ENCODE results near the gene PAGE2B.
"Not testable (repeated sequence)": the region's sequence is repeated elsewhere in the genome, so short reads cannot be mapped to it uniquely, and the experiment has no call there.

Gene PAGE2B

GRCh38 chrX:55074851-55075467 is at the start of gene PAGE2B:
Gene PAGE2B, plus strand, starts transcription at chrX:55075030. Its CDS starts 1,012 bp downstream, at chrX:55076042.
- no peak for DNase-seq (ENCODE audit: low spot score)

- DNase-seq (ENCODE audit: low spot score), result no peak
Measured at GRCh38 chrX:55026143-55026542, 48.7 kb upstream of the PAGE2B start.

DNA sequence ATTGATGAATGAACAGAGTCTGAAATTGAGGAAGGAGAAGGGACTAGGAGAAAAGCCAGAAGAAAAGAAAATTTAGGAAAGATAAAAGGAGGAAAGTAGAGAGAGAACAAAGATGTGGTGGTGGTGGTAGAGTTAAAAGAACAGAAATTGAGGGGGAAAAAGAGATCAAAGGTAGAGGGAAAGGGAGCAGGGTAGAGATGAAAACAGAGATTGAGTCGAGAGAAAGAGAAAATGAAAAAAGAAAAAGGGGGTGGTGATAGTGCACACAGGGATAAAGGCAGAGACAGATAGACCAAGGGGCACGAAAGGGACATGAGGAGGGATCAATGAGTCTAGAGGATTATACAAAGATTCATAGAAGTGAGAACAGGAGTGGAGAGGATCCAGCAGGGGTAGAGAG is 48.0 kb upstream of the PAGE2B start:
- no peak for DNase-seq (ENCODE audit: low spot score)

- DNase-seq (ENCODE audit: low spot score), result no peak
Measured at GRCh38 chrX:55028040-55028439, 46.8 kb upstream of the PAGE2B start.

DNA sequence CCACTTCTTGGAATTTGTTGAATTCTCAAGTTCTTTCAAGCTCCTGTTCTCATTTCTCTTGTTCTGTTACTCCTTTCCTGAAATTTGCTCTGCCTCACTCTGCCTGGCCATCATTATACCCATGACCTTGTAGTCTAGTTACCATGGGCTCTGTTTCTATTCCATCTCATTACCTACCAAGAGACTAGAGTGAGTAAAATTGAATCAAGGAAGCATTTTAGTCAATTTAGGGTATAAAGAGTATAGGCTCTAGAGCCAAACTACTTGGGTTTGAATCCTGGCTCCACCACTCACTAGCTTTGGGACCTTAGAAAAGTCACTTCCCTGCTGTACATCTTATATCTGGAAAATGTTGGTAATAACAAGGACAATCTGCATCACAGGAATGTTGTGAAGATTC is 46.2 kb upstream of the PAGE2B start:
- DNase-seq (ENCODE audit: low spot score), result no peak

DNA sequence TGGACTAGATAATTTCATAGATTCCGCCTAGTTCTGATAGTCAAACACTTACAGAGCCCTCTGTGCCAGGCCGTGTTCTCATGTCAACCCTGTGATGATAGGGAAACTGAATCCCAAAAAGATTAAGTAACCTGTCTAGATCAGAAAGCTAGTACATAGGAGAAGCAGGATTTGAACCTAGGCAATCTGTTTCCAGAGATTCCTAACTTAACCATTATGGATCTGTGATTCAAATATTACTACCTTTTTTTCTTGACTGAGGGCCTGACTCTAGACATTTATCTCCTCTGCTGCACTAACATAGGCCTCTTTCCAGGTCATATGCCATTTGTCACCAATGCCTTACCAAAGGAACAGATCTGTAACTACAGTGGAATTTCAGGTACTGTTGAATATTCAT is 45.5 kb upstream of the PAGE2B start:
- no peak for DNase-seq (ENCODE audit: low spot score)

DNA sequence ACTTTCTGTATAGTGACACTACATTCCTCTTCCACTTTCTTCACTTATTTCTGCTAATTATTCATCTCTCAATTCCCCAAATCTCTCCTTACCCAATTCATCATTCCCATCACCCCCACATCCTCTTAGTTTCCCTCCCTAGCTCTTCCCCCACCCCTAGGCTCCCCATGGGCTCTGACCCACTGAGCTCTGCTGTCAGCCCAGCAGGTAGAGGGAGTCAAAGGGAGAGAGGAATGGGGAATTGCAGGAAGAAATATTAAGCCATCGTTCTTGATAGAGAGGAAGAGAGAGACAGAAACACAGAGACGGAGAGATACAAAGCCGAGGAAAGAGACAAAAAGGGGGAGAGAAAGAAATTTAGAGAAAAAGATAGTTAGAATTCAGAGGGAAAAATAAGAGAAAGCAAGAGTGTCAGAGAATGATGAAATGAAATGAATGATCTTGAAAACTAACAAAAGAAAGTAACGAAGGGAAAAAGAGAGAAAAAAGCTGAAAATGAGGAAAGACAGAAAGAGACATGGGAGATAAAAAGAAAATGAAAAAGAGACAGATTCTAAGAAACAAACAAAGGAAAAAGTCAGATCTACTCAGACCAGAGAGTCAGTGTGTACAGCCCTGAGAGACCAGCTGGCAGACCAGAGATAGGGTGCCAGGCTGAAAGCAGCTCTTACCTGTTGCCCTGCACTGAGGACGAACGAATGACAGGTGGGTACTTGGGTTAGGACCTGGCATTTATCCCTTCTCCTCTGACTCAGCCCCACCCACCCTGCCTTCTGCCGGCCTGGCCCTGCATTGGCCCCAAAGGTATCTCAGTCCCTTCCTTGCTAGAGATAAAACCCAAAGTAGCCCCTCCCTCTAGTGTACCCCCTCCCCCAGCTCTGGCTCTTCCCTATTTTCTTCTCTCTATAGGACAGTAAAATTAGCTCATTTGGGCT is 44.3 kb upstream of the PAGE2B start, which contains the start of gene ALAS2:
TSS of gene ALAS2 (minus strand) at position 707 of the 935 bp plus-strand sequence. CDS start 4,977 bp downstream, outside the sequence.
- no peak for DNase-seq (ENCODE audit: low spot score)

DNA sequence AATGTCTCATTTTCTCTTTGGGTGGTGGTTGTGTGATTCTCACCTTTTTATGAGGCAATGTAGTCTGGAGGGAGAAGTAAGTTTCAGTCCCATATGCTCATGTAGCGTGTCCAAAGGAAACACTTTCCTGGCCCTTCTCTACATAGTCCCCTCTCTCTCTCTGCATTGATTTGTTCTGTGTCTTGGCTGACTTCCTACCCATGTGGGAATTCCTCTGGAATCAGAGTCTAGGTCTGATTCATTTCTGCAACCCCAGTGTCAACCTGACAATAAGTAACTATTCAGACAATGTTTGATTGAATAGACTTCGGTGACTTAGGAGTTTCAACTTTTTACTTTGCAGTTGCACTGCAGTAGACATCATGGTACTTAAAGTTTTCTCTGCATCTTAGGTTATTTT is 41.4 kb upstream of the PAGE2B start:
- DNase-seq (ENCODE audit: low spot score), result no peak

- DNase-seq (ENCODE audit: low spot score), result no peak
Measured at GRCh38 chrX:55039471-55039870, 35.4 kb upstream of the PAGE2B start.

- no peak for DNase-seq (ENCODE audit: low spot score)
Measured at GRCh38 chrX:55041514-55041913, 33.3 kb upstream of the PAGE2B start.

- not testable (repeated sequence) for DNase-seq (ENCODE audit: low spot score)
Measured at GRCh38 chrX:55050599-55050998, 24.2 kb upstream of the PAGE2B start.

GRCh38 chrX:55056820-55057674 is 17.8 kb upstream of the PAGE2B start:
- no peak for DNase-seq (ENCODE audit: low spot score)

DNA sequence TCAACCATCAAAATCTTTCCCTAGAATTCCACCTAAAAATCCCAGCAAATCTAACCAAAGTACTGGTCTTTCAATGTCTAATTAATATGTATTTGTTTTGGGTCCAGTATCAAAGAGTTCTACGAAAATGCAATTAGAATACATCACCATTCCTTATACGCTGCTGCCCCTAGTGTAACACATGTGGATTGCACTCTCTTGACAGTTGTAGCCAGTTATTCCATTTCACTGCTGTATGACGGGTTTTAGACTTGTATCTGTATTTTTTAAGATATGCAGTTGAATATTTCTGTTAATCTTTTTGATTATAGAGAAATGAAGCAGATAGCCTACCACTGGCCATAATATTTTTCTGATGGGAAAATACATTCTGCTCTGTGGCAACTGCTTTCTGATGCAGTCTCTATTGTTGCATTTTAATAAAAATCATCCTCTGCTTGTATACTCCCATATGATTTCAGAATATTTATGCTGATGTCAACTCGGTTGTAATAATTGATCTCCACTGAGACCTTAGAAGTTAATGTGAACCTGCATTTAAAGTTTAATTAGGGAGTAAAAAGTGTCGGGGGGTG is 17.1 kb upstream of the PAGE2B start:
- DNase-seq (ENCODE audit: low spot score), result peak; percentile 5

DNA sequence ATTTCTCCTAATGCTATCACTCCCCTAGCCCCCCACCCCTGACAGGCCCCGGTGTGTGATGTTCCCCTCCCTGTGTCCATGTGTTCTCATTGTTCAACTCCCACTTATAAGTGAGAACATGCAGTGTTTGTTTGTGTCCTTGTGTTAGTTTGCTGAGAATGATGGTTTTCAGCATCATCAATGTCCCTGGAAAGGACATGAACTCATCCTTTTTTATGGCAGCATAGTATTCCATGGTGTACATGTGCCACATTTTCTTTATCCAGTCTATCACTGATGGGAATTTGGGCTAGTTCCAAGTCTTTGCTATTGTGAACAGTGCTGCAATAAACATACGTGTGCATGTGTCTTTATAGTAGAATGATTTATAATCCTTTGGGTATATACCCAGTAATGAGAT is 7.7 kb upstream of the PAGE2B start:
- DNase-seq (ENCODE audit: low spot score), result not testable (repeated sequence)

DNA sequence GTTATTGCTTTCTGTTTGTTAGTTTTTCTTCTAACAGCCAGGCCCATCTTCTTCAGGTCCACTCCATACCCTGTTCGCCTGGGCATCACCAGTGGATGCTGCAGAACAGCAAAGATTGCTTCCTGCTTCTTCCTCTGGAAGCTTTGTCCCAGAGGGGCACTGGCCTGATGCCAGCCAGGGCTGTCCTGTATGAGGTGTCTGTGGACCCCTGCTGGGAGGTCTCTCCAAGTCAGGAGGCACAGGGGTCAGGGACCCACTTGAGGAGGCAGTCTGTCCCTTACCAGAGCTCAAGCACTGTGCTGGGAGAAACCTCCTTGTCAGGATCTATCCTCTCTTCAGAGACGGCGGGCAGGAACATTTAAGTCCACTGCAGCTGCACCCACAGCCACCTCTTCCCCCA is 2.5 kb upstream of the PAGE2B start:
- DNase-seq (ENCODE audit: low spot score), result no peak

GRCh38 chrX:55088795-55089489 is 14.1 kb downstream of the PAGE2B start, which contains the start of gene PAGE2:
Gene PAGE2, plus strand, starts transcription at chrX:55089018. Its CDS starts 1,003 bp downstream, at chrX:55090021.
- DNase-seq (ENCODE audit: low spot score), result no peak

DNA sequence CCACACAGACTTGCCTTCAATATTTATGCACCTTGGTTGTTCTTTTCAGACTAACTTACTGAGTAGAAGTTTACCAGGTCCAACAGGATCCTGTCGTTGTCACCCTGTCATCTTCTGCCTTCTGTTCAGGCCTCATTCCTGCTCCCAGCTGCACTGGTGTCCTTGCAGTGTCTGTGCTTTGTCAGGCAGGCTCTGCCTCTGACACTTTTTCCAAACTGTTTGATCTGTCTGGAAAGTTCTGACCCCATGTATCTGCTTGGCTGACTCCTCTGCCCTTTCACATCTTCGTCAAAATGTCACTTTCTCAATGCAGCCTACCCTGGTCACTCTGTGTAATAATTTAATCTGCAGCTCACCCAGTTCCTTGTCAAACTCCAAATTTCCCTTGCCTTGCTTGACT is 23.9 kb downstream of the PAGE2B start:
- no peak for DNase-seq (ENCODE audit: low spot score)

DNA sequence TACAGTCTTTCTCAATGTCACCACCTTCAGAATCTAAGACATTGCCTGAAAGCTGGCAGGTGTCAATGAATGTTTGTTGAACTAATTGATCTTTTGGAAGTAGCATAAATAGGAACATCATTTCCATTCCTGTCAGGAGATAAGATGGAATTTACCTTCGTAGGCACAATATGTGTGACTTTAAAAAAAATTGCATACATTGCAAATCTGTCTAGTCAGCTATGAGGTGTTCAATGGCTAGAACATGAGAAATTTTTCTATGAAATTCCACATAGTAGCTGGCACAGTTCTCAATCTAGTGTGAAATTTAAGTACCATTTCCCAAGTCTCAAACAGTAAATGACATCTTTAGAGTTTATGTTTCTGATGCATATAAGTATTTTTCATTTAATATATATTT is 24.3 kb downstream of the PAGE2B start:
- DNase-seq (ENCODE audit: low spot score), result no peak

- DNase-seq (ENCODE audit: low spot score), result no peak
Measured at GRCh38 chrX:55102754-55103153, 27.9 kb downstream of the PAGE2B start.

DNA sequence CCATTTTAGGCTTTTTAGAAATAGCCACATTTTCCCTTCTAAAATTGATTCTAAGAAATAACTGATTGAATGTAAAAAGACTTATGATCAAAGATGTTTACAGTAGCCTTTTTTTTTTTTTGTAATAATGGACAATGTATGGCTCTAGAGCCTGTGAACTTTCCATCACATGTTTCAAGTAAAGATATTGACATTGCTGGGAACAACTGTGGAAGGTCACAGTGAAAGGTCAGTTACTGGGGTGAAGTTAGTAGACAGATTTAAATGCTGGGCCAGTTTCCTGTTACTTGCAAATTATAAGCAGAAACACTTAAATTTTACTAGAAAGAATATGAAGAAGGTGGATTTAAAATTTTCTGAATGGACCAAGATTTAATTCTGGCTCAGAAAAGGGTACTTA is 32.4 kb downstream of the PAGE2B start:
- peak; percentile 3 for DNase-seq (ENCODE audit: low spot score)

DNA sequence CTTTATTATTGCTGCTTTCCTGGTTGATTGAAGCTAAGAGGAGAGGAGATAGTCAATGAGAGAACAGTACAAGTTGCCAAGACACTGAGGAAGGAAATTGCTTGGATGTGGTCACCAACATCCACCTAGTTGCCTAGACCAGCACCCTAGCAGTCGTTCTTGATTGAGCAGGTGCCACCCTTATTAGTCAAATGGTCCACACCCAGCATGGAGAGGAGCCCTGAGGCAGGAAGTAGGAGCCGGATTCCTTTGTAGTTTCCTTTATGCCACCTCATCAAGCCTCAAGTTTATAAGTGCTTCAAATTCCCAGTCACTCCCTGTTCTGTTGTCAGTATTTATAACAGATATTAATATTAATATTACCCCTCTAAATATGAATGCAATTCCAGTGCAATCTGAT is 33.1 kb downstream of the PAGE2B start:
- no peak for DNase-seq (ENCODE audit: low spot score)
